WTC11 (cell line): ENCODE data around the gene FAM161A. TPM values are rescaled to one million over a fixed set of nuclear protein-coding genes. Genes with fewer than 3 reads are reported as not detected.
"Not testable (repeated sequence)": the region's sequence is repeated elsewhere in the genome, so short reads cannot be mapped to it uniquely, and the experiment has no call there.

Source experiments
- ATAC-seq: fragments of 200-7000 bp; cut with Tn5 transposase; 2 replicates; pipeline ENCODE4 v1.10.0; 2021; ENCODE audit warnings: mild to moderate bottlenecking, moderate library complexity
- CTCF ChIA-PET: fragments of 300-600 bp; sonication (Branson Sonifier 250); formaldehyde crosslinking; loops from one replicate; lab custom pipeline; 2021; ENCODE audit warnings: antibody characterized with exemption; lab: Charles Lee
- POLR2A ChIA-PET: fragments of 350-600 bp; sonication (Branson Sonifier 250); formaldehyde crosslinking; loops from one replicate; lab custom pipeline; 2021; ENCODE audit warnings: antibody characterized with exemption; lab: Charles Lee
- DNase-seq: peaks from one replicate; pipeline ENCODE4 v3.0.0; 2021; ENCODE audit warnings: low spot score
- H3K27ac Mint-ChIP-seq: 2 replicates; pipeline ENCODE4 v1.8.0; 2021; ENCODE audit warnings: mixed read lengths
- H3K27me3 Mint-ChIP-seq: 2 replicates; pipeline ENCODE4 v1.8.0; 2021; ENCODE audit warnings: low read depth, mild to moderate bottlenecking, moderate library complexity, mixed read lengths
- H3K36me3 Mint-ChIP-seq: 2 replicates; pipeline ENCODE4 v1.8.0; 2021; ENCODE audit warnings: mixed read lengths
- H3K4me1 Mint-ChIP-seq: 2 replicates; pipeline ENCODE4 v1.8.0; 2022; ENCODE audit warnings: mixed read lengths
- H3K4me3 Mint-ChIP-seq: 2 replicates; pipeline ENCODE4 v1.8.0; 2021; ENCODE audit warnings: mild to moderate bottlenecking, moderate library complexity, mixed read lengths
- H3K9me3 Mint-ChIP-seq: 2 replicates; pipeline ENCODE4 v1.8.0; 2021; ENCODE audit warnings: mixed read lengths
- CTCF ChIP-seq: fragments of 200-600 bp; IDR thresholded peaks from 2 replicates; pipeline ENCODE4 v1.8.0; 2022; ENCODE audit warnings: antibody characterized with exemption
- FOXP1 ChIP-seq: sonication (generic); formaldehyde crosslinking; IDR thresholded peaks from 2 replicates; pipeline ENCODE4 v1.8.0; 2022; ENCODE audit warnings: missing genetic modification reagents, mild to moderate bottlenecking, moderate library complexity, borderline replicate concordance
- HMGA2 ChIP-seq: fragments of 250-450 bp; sonication (Bioruptor Pico); IDR thresholded peaks from 2 replicates; pipeline ENCODE4 v1.4.0; 2021; ENCODE audit warnings: mild to moderate bottlenecking, moderate library complexity
- MXD4 ChIP-seq: fragments of 250-450 bp; sonication (Bioruptor Pico); IDR thresholded peaks from 2 replicates; pipeline ENCODE4 v1.8.0; 2021; ENCODE audit warnings: mild to moderate bottlenecking, moderate library complexity, borderline replicate concordance
- RELA ChIP-seq: sonication (generic); formaldehyde crosslinking; IDR thresholded peaks from 2 replicates; pipeline ENCODE4 v1.8.1; 2022; ENCODE audit warnings: missing genetic modification reagents, mild to moderate bottlenecking, borderline replicate concordance
- SMAD3 ChIP-seq: sonication (generic); formaldehyde crosslinking; IDR thresholded peaks from 2 replicates; pipeline ENCODE4 v1.8.0; 2022; ENCODE audit warnings: missing genetic modification reagents, mild to moderate bottlenecking, borderline replicate concordance
- SOX15 ChIP-seq: fragments of 250-450 bp; sonication (Bioruptor Pico); IDR thresholded peaks from 2 replicates; pipeline ENCODE4 v1.9.0; 2021; ENCODE audit warnings: mild to moderate bottlenecking
- USF2 ChIP-seq: sonication (generic); formaldehyde crosslinking; IDR thresholded peaks from 2 replicates; pipeline ENCODE4 v1.8.1; 2023; ENCODE audit warnings: mild to moderate bottlenecking, missing genetic modification reagents, moderate library complexity
- ZNF138 ChIP-seq: sonication (generic); formaldehyde crosslinking; conservative IDR thresholded peaks from 2 replicates; pipeline ENCODE4 v1.8.1; 2022; ENCODE audit warnings: mild to moderate bottlenecking, moderate library complexity, missing genetic modification reagents
- ZNF232 ChIP-seq: sonication (generic); formaldehyde crosslinking; IDR thresholded peaks from 2 replicates; pipeline ENCODE4 v1.8.0; 2022; ENCODE audit warnings: mild to moderate bottlenecking, missing genetic modification reagents
- ZNF317 ChIP-seq: sonication (generic); formaldehyde crosslinking; IDR thresholded peaks from 2 replicates; pipeline ENCODE4 v1.8.1; 2023; ENCODE audit warnings: low read depth, mild to moderate bottlenecking, moderate library complexity, missing genetic modification reagents, borderline replicate concordance
- total RNA-seq: library from RNA; stranded (reverse); gene quantifications from 3 replicates; pipeline ENCODE4 v1.2.3, GENCODE V29; 2021
- TF ChIP-seq, protein P1 (sequence below): sonication (generic); formaldehyde crosslinking; IDR thresholded peaks from 2 replicates; pipeline ENCODE4 v1.8.1; 2022; ENCODE audit warnings: low read depth, mild to moderate bottlenecking, moderate library complexity, missing genetic modification reagents, borderline replicate concordance
- TF ChIP-seq, protein P2 (sequence below): sonication (generic); formaldehyde crosslinking; IDR thresholded peaks from 2 replicates; pipeline ENCODE4 v1.8.1; 2022; ENCODE audit warnings: mild to moderate bottlenecking, missing genetic modification reagents, moderate library complexity, borderline replicate concordance

FAM161A gene
- total RNA-seq, 1 experiment from 2014 or later: 12.4 TPM

GRCh38 chr2:61811821-61812220, 42.0 kb downstream of the FAM161A start (continued):
- no peak for TF ChIP-seq CTCF

DNA sequence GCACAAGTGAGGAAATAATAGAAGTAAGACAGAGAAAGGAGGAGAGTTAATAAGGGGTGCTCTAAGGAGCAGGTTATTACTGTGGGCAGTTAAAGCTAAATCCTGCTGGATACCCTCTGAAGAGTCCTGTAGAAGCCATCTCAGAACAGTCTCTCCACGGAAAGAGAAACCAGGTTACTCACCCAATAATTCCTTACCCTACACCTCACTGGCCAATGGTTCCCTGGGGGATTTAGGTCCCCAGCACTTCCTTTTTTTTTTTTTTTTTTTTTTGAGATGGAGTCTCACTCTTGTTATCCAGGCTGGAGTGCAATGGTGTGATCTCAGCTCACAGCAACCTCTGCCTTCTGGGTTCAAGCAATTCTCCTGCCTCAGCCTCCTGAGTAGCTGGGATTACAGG, 43.7 kb downstream of the FAM161A start:
- DNase-seq, H3K27me3 Mint-ChIP-seq, H3K27ac Mint-ChIP-seq, H3K4me1 Mint-ChIP-seq, H3K9me3 Mint-ChIP-seq, H3K36me3 Mint-ChIP-seq, POLR2A ChIA-PET, CTCF ChIA-PET, H3K4me3 Mint-ChIP-seq, ATAC-seq: not testable (repeated sequence)

DNA sequence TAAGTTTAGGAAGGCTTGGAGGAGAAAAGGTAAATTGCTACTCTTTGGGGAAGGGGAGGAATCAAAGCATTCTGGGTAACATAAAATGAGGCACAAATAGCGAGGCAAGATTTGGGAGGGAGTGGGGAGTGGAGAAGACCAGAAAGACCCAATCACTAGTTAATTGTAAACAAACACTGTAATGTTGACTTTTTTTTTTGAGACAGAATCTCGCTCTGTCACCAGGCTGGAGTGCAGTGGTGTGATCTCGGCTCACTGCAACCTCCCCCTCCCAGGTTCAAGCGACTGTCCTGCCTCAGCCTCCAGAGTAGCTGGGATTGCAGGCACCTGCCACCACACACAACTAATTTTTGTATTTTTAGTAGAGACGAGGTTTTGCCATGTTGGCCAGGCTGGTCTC, 45.2 kb downstream of the FAM161A start:
- DNase-seq, H3K27ac Mint-ChIP-seq, POLR2A ChIA-PET, H3K9me3 Mint-ChIP-seq, H3K27me3 Mint-ChIP-seq, H3K4me1 Mint-ChIP-seq, CTCF ChIA-PET, H3K4me3 Mint-ChIP-seq, H3K36me3 Mint-ChIP-seq, ATAC-seq: not testable (repeated sequence)

GRCh38 chr2:61807036-61807757, 46.7 kb downstream of the FAM161A start:
- H3K27me3 Mint-ChIP-seq: peaks cover 3% of the 10 kb centered on the region; the same call in 1 of the 2 replicates
- TF ChIP-seq ZNF138 (CRISPR knock-in tag): no peak
- TF ChIP-seq HMGA2 (CRISPR knock-in tag): no peak
- no peak for TF ChIP-seq FOXP1 (CRISPR knock-in tag)
- TF ChIP-seq SOX15 (CRISPR knock-in tag): no peak
- TF ChIP-seq, protein P1, sequence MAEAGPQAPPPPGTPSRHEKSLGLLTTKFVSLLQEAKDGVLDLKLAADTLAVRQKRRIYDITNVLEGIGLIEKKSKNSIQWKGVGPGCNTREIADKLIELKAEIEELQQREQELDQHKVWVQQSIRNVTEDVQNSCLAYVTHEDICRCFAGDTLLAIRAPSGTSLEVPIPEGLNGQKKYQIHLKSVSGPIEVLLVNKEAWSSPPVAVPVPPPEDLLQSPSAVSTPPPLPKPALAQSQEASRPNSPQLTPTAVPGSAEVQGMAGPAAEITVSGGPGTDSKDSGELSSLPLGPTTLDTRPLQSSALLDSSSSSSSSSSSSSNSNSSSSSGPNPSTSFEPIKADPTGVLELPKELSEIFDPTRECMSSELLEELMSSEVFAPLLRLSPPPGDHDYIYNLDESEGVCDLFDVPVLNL (CRISPR knock-in tag): no peak
- TF ChIP-seq, protein P2, sequence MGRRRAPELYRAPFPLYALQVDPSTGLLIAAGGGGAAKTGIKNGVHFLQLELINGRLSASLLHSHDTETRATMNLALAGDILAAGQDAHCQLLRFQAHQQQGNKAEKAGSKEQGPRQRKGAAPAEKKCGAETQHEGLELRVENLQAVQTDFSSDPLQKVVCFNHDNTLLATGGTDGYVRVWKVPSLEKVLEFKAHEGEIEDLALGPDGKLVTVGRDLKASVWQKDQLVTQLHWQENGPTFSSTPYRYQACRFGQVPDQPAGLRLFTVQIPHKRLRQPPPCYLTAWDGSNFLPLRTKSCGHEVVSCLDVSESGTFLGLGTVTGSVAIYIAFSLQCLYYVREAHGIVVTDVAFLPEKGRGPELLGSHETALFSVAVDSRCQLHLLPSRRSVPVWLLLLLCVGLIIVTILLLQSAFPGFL: no peak
- no peak for TF ChIP-seq MXD4
- no peak for TF ChIP-seq ZNF232 (CRISPR knock-in tag)
- TF ChIP-seq USF2 (CRISPR knock-in tag): no peak
- TF ChIP-seq SMAD3: no peak
- no peak for TF ChIP-seq ZNF317 (CRISPR knock-in tag)
- no peak for TF ChIP-seq RELA (CRISPR knock-in tag)
- TF ChIP-seq, all 79 proteins: peak for 0
- DNase-seq (no peak), ATAC-seq (no peak)
- ChIA-PET CTCF (interaction anchor here (0.6 kb wide), 1 partner anchor 349 kb away, joined by 3 read pairs; no protein-coding TSS in a partner anchor), POLR2A (no interaction called here)
- H3K9me3 Mint-ChIP-seq: no peaks in the 10 kb centered on the region
- peaks cover 7% of the 10 kb centered on the region for H3K4me1 Mint-ChIP-seq
- no peak overlapping the region for H3K4me3 Mint-ChIP-seq
- no peak overlapping the region for H3K27ac Mint-ChIP-seq
- no peaks in the 10 kb centered on the region for H3K36me3 Mint-ChIP-seq
